Activated CD4-positive, alpha-beta T cell treated with anti-CD3 and anti-CD28 coated beads for 4 hours (primary cell): Measurements from ENCODE around the gene C4A.
"Not testable (repeated sequence)": the region's sequence is repeated elsewhere in the genome, so short reads cannot be mapped to it uniquely, and the experiment has no call there.

Source experiments
- DNase-seq, 2 donors: peaks; one replicate each; pipeline ENCODE4 v3.0.0-alpha.2; 2020

Gene C4A

DNA sequence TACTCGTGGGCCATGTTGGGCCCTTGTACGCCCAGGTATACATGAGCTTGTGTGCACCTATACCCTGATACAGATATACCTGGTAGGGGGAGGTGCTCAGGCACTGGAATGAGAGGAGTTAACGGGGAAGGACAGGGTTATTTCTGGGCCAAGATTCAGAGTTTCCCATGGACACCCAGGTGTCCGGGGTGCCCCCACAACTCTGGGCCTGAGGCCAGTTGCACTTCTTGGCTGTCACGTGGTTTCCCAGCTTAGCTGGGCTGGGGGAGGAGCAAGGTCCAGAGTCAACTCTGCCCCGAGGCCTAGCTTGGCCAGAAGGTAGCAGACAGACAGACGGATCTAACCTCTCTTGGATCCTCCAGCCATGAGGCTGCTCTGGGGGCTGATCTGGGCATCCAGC is at the start of gene C4A:
Gene C4A, plus strand, starts transcription at position 314 of the 400 bp plus-strand sequence. Its CDS starts 51 bp downstream, at position 365.
- DNase-seq, result not testable (repeated sequence)

DNA sequence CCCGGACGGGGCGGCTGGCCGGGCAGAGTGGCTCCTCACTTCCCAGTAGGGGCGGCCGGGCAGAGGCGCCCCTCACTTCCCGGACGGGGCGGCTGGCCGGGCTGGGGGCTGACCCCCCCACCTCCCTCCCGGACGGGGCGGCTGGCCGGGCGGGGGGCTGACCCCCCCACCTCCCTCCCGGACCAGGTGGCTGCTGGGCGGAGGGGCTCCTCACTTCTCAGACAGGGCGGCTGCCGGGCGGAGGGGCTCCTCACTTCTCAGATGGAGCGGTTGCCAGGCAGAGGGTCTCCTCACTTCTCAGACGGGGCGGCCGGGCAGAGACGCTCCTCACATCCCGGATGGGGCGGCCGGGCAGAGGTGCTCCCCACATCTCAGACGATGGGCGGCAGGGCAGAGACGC is 49.7 kb upstream of the C4A start:
- DNase-seq, result not testable (repeated sequence)

DNA sequence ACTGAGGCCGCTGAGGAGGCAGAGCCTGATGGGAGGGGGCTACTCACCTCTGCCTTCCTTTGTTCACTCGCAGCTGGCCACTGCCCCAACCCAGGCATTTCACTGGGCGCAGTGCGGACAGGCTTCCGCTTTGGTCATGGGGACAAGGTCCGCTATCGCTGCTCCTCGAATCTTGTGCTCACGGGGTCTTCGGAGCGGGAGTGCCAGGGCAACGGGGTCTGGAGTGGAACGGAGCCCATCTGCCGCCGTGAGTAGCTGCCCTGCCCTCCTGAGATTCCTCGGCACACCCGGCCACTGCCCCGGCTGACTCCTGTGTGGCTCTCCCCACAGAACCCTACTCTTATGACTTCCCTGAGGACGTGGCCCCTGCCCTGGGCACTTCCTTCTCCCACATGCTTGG is 48.3 kb upstream of the C4A start:
- no peak for DNase-seq

DNA sequence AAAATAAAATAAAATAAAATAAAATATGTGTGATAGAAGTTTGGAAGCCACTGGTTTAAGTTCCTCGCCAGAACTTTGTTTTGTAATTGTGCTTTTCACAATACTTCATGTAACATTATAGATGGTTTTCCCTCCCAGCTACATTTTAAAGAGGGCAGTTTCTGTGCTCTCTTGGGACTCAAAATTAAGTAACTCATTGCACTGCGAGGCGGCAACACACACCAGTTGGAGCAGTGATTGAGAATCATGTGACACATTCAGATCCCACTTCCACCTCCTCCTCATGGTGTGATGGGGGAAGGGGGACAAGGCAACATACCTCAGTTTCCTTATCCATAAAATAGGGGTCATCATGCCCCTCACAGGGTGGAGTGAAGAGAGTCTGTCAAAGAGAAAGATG is 46.8 kb upstream of the C4A start:
- no peak for DNase-seq

DNA sequence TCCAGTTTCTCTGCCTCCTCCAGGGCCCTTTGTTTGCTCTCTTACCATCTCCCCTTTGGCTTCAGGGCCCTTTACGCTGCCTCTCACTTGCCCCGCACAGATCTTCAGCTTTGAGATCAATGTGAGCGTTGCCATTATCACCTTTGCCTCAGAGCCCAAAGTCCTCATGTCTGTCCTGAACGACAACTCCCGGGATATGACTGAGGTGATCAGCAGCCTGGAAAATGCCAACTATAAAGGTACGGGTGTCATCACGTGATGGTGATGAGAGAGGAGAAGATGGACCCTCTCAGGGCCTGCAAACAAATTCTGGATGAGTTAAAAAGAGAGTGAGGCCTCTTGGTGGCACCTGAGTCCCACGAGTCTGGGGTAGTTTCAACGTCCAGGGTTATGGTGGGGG is 46.0 kb upstream of the C4A start:
- no peak for DNase-seq

DNA sequence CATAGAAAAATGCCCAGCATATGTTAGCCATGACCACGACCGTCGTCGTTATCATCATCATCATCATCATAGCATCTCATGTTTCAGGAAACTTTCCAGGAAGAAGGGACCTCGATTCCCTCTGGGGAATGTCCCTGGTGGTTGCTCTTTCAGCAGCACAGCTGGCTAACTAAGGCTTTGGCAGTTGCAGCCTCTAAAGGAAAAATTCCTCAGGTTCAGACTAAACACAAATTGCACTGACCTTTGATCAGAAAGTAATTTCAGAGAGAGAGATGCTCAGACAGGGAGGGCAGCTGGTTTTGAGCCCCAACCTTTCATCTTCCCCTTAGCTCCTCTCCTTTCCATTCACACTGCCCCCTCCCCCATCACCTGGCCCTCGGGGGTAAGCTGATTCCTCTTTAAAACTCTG is 41.6 kb upstream of the C4A start:
- DNase-seq, result no peak

DNA sequence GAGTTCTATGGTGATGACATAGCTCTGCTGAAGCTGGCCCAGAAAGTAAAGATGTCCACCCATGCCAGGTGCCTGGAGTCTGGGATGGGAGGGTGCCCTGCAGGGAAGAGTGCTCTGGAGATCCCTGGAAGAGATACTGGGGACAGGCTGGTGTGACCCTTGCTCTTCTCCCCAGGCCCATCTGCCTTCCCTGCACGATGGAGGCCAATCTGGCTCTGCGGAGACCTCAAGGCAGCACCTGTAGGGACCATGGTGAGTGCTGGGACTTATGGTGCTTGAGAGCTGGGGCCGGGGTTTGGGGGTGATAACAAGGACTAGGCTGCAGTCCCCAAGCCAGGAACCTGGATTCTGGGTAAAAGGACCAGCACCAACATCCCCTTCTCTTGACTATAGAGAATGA is 38.1 kb upstream of the C4A start:
- DNase-seq, result no peak

DNA sequence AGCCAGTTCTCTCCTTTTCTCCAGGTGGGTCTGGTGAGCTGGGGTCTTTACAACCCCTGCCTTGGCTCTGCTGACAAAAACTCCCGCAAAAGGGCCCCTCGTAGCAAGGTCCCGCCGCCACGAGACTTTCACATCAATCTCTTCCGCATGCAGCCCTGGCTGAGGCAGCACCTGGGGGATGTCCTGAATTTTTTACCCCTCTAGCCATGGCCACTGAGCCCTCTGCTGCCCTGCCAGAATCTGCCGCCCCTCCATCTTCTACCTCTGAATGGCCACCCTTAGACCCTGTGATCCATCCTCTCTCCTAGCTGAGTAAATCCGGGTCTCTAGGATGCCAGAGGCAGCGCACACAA is 36.7 kb upstream of the C4A start:
- DNase-seq, result no peak

DNA sequence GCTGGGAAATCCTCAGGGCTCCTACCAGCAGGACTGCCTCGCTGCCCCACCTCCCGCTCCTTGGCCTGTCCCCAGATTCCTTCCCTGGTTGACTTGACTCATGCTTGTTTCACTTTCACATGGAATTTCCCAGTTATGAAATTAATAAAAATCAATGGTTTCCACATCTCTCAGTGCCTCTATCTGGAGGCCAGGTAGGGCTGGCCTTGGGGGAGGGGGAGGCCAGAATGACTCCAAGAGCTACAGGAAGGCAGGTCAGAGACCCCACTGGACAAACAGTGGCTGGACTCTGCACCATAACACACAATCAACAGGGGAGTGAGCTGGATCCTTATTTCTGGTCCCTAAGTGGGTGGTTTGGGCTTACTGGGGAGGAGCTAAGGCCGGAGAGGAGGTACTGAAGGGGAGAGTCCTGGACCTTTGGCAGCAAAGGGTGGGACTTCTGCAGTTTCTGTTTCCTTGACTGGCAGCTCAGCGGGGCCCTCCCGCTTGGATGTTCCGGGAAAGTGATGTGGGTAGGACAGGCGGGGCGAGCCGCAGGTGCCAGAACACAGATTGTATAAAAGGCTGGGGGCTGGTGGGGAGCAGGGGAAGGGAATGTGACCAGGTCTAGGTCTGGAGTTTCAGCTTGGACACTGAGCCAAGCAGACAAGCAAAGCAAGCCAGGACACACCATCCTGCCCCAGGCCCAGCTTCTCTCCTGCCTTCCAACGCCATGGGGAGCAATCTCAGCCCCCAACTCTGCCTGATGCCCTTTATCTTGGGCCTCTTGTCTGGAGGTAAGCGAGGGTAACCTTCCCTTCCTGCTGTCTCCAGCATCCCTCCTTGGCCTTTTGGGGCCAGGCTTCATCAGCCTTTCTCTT is 36.1 kb upstream of the C4A start, which contains the start of gene CFB:
Gene CFB, plus strand, starts transcription at position 589 of the 863 bp plus-strand sequence. Its CDS starts 127 bp downstream, at position 716.
- no peak for DNase-seq

DNA sequence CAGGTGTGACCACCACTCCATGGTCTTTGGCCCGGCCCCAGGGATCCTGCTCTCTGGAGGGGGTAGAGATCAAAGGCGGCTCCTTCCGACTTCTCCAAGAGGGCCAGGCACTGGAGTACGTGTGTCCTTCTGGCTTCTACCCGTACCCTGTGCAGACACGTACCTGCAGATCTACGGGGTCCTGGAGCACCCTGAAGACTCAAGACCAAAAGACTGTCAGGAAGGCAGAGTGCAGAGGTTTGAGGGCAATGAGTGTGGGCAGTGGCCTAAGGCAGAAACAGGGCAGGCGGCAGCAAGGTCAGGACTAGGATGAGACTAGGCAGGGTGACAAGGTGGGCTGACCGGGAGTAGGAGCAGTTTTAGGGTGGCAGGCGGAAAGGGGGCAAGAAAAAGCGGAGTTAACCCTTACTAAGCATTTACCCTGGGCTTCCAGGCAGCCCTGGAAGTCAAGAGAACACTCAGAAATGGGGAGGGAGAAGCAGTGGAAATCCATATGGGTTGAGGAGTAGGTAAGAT is 35.4 kb upstream of the C4A start:
- no peak for DNase-seq

DNA sequence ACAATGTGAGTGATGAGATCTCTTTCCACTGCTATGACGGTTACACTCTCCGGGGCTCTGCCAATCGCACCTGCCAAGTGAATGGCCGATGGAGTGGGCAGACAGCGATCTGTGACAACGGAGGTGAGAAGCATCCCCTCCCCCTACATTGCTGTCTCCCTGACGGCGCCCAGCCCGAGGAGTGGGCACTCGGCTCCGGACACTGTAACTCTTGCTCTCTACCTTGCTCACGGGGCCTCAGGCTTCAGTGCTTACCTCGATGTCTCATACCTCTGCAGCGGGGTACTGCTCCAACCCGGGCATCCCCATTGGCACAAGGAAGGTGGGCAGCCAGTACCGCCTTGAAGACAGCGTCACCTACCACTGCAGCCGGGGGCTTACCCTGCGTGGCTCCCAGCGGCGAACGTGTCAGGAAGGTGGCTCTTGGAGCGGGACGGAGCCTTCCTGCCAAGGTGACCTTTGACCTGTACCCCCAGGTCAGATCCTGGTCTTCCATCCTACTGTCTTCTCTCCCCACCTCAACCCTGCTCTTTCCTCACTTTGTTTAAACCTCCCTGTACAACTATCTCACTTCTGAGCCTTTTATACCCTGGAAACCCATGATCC is 34.7 kb upstream of the C4A start:
- no peak for DNase-seq

DNA sequence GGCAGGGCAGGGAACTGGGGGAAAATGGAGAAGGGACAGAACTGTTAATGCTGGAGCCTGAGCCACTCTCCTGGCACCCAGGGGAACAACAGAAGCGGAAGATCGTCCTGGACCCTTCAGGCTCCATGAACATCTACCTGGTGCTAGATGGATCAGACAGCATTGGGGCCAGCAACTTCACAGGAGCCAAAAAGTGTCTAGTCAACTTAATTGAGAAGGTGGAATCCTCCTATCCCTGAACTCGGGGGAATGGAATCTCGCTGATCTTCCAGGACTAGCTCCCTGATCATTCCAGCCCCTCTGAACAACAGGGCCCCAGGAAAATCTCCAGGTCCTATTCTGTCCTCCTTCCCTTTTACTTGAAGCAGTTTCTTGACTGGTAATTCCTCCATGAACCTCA is 34.0 kb upstream of the C4A start:
- DNase-seq, result no peak

DNA sequence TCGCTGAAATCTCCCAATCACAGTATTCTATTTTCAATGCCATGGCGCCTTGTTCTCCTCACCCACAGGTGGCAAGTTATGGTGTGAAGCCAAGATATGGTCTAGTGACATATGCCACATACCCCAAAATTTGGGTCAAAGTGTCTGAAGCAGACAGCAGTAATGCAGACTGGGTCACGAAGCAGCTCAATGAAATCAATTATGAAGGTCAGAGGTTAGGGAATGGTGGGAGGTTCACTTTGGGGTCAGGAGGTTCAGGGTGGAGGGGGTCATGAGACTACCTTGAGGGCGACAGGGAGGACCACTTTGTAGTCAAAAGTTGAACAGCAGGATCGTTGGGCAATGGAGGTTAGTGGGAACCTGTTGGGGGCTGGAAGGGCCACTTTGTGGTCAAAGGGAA is 33.6 kb upstream of the C4A start:
- DNase-seq, result no peak

DNA sequence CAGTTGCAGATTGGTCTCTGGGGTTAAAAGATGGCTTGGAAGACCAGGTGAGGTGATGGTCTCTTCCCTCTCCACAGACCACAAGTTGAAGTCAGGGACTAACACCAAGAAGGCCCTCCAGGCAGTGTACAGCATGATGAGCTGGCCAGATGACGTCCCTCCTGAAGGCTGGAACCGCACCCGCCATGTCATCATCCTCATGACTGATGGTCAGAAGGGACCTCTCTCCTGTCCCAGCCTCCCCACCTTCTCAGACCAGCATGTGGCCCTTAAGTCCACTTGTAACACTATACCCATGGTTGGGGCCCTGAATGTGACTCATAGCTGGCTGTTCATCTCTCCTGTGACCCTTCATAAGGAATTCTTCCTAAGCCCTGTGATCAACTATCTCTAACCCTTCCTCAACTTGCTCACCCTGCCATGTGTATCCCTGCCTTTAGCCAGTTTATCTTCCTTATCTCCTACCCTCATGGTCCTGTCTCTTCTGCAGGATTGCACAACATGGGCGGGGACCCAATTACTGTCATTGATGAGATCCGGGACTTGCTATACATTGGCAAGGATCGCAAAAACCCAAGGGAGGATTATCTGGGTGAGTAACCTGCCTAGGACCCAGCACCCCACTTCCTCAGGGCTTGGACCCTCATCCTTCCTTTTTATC is 33.0 kb upstream of the C4A start:
- DNase-seq, result no peak

DNA sequence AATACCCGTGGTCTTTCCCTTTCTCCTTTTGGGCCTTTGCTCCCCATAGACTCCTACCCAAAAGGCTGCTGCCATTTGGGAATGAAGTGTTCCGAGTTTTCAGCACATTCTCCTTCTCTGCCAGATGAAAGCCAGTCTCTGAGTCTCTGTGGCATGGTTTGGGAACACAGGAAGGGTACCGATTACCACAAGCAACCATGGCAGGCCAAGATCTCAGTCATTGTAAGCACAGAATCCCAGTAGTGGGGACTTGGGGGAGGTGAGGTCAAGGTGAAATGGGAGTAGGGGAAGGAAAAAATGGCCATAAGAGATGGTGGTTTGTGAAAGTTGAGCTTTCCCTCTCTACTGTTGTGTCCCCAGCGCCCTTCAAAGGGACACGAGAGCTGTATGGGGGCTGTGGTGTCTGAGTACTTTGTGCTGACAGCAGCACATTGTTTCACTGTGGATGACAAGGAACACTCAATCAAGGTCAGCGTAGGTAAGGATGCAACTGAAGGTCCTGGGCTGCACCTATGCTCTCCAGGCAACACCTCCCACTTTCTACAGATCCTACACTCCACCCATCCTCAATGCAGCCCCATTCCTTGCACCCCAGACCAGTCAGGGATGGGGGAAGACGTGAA is 31.8 kb upstream of the C4A start:
- DNase-seq, result no peak

DNA sequence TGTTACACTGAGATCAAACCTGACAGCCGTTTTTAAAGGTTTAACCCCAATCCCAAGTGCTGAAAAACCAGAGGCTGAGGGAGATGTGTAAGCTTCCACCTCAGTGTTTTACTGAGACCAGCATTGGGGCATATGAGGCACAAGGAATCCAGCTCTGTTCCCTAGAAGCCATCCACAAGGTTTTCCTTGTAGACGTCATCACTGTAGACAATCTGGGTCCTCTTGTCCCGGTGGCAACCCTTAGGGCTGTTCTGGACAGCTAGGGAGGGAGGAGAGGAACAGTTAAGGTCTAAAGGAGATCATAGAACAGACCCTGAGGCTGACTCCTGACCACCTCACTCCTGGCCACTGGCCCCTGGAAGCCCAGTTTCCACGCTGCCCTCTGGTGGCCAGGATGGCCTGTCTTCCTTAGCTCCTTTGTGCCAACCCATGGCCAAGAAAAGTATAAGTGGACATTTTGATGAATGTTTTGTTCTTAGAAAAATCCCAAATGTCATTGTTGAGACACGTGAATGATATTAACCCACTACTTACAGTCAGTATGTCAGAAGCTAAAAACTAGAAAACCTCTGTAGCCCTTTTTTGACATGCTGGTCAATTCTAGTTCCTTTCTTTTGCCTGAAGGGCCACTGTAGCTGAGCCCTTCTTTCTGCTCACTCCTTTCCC is 29.6 kb upstream of the C4A start:
- peak in 1 of 2 donors; percentile 23 for DNase-seq

DNA sequence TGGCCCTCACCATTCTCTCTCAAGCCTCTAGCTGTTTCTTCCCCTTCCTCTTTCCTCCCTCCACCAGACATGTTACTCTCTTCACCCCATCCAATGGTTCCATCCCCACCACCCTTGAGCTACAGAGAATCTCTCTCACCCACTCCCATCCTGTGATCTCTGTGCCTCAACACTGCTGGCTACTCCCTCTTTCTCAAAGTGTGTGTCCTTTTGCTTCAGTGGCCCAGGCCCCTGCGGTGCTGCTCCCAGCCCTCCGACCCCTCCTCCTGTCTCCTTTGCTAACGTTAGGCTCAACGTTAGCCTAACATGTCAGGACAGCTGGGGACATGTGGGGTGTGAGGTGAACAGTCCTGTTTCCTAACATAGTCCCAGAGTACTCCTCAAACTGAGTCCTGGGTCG is 29.0 kb upstream of the C4A start:
- DNase-seq, result no peak

DNA sequence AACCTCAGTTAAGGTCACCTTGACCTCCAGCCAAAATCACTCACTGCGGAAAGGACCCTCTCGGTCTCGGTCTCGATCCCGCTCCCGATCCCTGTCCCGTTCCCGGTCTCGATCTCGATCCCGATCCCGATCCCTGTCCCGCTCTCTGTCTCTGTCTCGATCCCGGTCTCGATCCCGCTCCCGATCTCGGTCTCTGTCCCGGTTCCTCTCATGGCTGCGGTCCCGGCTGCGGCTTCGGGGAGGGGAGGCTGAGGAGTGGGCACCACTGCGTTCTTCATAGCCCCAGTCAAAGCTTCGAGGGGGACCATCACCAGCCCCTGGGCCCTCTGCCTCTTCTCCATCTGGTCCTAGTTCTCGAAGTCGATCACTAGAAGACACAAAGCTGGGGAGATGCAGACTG is 27.3 kb upstream of the C4A start:
- no peak for DNase-seq

DNA sequence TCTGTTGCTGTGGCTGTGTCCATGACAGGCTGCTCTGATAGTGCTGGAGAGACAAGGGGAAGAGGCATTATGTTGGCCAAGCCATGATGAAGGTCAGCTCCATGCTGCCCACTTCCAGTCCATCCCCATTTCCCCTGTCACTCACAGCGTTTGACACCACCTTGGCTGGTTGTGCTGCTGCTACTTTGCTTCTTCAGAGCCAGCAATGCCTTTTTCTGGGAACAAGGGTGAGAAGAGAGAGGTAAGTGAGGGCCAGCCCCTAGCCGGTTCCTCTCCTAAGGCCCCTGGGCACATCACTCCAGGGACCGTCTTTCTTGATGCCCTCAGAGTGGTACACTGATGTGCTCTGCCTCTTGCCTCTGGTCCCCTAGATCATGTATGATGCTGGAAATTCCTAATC is 25.1 kb upstream of the C4A start:
- no peak for DNase-seq

DNA sequence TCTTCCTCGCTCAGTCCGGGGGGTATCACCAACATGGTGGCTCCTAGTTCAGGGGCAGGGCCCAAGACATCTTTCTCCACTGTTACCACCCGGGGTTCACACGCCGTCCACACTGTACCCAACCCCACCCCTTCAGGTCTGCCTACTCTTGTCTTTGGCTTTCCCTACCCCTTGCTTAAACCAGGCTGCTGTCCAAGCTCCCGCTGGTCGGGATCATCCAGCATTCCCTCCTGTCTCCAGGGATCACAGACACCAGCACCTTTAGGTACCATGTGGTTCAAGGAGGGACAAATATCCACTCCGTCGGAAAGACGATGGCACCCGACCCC is 23.5 kb upstream of the C4A start:
- no peak for DNase-seq

DNA sequence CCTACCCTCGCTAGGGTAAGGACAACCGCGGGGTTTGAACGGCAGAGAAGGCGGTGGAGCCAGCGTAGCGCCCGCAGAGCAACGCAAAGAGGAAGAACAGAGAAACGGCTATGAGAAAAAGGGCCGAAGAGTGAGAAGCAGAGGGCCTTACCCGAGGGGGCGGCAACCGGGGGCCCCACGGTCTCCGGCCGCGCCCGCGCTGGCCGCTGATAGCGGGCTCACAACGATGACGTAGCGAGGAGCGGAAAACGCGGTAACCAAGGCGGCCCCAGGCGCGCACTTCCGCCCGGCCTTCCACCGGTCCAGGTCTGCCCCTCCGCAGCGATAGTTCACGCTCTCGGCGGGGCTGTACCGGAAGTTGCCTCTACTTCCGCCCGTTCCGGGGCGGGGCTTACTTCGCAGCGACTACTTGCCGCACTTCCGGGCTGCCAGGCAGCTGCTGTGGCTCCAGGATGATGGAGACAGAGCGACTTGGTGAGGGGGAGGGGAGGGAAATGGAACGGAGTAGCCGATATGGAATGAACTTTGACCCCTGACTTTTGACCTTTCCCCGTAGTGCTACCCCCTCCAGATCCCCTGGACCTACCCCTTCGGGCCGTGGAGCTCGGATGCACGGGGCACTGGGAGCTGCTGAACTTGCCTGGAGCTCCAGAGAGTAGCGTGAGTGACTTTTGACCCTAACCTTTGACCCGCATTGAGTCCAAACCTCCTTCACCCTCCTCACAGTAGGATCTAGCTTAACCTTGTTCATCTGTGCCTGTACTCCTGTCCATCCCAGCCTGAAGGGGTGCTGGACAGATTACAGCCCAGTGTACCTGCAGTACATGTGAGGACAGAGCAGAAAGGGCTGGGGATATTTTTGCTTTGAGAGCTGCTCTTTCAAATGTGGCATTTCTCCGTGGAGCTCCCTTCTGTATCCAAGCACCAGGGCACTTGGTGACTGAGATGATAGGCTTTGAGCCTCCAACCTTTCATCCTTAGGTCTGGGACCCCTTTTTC is 22.8 kb upstream of the C4A start, which contains the start of the genes NELFE and SKIC2:
Gene NELFE, minus strand, starts transcription at position 231 of the 999 bp plus-strand sequence. CDS start 525 bp downstream, outside the sequence.
Gene SKIC2, plus strand, starts transcription at position 435 of the 999 bp plus-strand sequence. Its CDS starts 18 bp downstream, at position 453.
- peak; percentile 97 to 98 for DNase-seq
